Skeletal muscle cell (primary cell): ENCODE results near the gene PARVA.

Experiments used
- DNase-seq: peaks from one replicate; pipeline ENCODE4 v3.0.0-alpha.2; 2010; ENCODE audit warnings: low read depth
- H3K4me3 ChIP-seq: 2 replicates; pipeline ENCODE4 v1.5.1; 2011; ENCODE audit warnings: low read depth, mild to moderate bottlenecking, control low read depth, low read length, moderate library complexity

PARVA gene

GRCh38 chr11:12451179-12451814 lies 73.9 kb downstream of the PARVA start:
- no peak overlapping the region for H3K4me3 ChIP-seq
- DNase-seq: no peak

DNA sequence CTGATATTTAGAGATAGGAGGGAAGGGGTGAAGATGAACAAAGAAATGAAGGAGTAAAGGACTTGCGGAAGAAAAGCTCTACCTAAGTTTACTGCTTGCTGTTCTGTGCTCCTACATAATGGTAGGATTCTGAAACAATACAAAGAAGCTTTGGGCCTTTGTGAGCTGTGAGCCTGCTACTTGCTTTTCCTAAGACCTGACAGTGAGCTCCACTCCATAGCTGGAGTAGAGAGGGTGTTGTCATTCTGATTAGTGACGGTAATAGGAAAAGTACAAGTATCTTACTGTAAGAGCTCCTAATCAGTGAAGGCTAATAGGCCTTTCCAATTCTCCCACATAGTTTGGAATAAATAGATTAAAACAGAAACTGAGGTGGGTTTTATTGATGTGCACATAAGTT lies 75.9 kb downstream of the PARVA start:
- no peak overlapping the region for H3K4me3 ChIP-seq
- DNase-seq: no peak

GRCh38 chr11:12454782-12455181 lies 77.4 kb downstream of the PARVA start:
- DNase-seq: no peak
- no peak overlapping the region for H3K4me3 ChIP-seq

- H3K4me3 ChIP-seq: no peak overlapping the region
- no peak for DNase-seq
Observed at GRCh38 chr11:12455938-12456337, 78.6 kb downstream of the PARVA start.

DNA sequence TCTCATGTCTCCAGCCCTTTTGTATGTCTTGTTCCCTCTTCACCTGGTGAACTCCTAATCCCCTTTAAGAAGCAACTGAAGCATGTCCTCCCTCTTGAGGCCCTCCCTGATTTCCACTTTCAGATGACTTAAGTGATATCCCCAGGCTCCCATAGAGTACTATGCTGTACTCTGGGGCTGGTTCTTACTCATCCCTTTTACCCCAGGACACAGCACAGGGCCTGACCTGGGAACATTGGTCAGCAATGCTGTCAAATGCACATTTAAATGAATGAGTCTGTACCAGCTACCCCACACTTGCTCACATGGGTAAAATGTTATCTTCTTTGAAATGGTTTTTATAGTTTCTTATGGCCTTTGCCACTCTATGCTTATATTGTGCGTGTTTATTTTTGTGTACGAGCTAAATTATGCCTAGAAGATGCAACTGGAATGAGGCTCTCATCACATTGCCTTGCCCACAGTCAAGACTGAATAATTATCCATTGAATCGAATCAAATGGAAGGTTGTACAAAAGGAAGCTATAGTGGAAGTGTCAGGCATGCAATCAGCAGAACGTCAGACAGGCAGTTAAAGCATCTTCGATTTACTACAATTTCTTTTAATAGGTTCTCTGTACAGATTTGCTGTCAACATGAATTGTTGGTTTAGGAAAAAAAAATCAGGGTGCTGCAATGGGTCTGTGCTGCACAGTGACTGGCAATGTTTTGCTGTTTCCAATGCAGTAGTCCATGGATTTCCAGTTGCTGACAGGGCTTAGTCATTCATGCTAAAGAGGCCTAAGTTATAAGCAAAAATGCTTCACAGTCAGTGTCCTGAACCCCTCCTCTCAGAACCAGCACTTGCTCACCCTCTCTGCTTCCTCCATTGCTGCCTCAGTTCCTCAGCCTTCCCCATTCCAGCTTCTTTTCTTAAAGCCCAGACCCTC lies 79.5 kb downstream of the PARVA start:
- no peak for DNase-seq
- no peak overlapping the region for H3K4me3 ChIP-seq

GRCh38 chr11:12458042-12458441 lies 80.7 kb downstream of the PARVA start:
- no peak overlapping the region for H3K4me3 ChIP-seq
- no peak for DNase-seq

- no peak for DNase-seq
- H3K4me3 ChIP-seq: no peak overlapping the region
Observed at GRCh38 chr11:12459374-12459773, 82.0 kb downstream of the PARVA start.

- no peak overlapping the region for H3K4me3 ChIP-seq
- no peak for DNase-seq
Observed at GRCh38 chr11:12459865-12460444, 82.6 kb downstream of the PARVA start.

GRCh38 chr11:12460466-12460865 lies 83.1 kb downstream of the PARVA start:
- no peak for DNase-seq
- no peak overlapping the region for H3K4me3 ChIP-seq

DNA sequence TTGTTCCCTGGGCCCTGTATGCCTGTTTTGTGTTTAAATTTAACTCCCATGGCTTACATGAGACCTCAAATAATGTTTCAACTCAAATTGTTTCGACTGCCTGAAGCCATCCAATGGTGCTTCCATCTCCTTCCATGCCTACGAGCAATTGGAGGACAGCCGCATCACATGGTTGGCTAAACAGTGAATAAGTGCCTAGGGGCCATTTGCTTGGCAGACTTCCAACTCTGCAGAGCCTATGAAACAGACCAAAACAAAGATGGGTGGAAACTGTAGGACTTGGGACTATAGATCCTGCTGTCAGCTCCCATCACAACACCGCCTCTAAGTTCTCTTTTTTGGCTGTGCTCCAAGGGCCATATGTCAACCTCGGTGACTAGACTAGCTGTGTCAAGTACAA lies 84.1 kb downstream of the PARVA start:
- no peak for DNase-seq
- no peak overlapping the region for H3K4me3 ChIP-seq

DNA sequence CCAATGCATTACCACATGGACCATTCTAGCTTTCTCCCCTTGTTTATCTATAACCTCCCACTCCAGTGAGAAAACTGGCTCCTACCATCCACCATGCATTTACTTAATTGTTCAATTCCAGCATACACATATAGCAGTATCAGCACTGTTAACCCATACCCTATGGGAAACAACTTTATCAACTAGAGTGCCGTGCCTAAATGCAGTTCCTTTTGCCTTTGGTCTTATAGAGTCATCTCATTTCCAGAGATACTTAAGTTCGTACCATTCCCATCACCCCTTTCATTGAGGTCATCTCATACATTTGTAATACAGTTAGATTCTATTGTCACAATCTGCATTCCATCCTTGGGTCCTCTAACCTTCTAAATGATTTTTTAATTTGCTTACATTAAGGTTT lies 86.9 kb downstream of the PARVA start:
- no peak for DNase-seq
- H3K4me3 ChIP-seq: no peak overlapping the region

DNA sequence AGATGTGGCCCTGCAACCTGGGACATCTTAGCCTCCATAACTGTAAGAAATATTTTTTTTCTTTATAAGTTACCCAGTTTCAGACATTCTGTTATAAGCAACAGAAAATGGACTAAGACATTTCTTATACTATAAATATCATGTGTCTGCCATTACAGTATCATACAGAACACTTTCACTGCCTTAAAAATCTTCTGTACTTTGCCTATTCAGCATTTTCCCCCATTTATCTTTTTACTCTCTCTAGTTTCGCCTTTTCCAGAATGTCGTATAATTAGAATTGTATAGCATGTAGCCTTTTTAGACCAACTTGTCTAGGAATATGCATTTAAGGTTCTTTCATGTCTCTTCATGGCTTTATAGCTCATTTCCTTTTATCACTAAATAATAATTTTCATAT lies 88.0 kb downstream of the PARVA start:
- no peak for DNase-seq
- H3K4me3 ChIP-seq: no peak overlapping the region

DNA sequence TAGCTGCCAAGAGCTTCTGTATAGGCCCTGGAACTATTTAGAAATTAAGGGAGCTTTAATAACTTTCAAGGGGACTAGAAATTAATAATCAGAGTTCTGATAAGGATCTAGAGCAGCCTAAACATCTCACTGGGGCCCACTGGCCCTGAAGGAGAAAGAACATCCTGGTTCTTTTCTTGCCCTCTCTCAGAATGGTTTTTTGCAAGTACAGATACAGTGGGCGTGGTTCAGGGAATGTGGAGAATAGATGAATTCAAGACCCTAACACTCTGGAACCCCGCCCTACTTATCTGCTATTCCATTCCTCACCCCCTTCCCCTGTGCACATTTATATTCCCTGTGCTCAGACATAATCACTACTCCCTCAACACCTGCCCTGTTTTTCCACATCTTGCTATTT lies 90.2 kb downstream of the PARVA start:
- no peak for DNase-seq
- H3K4me3 ChIP-seq: no peak overlapping the region

GRCh38 chr11:12469451-12469850 lies 92.1 kb downstream of the PARVA start:
- no peak for DNase-seq
- no peak overlapping the region for H3K4me3 ChIP-seq

GRCh38 chr11:12470236-12470635 lies 92.9 kb downstream of the PARVA start:
- H3K4me3 ChIP-seq: no peak overlapping the region
- no peak for DNase-seq

DNA sequence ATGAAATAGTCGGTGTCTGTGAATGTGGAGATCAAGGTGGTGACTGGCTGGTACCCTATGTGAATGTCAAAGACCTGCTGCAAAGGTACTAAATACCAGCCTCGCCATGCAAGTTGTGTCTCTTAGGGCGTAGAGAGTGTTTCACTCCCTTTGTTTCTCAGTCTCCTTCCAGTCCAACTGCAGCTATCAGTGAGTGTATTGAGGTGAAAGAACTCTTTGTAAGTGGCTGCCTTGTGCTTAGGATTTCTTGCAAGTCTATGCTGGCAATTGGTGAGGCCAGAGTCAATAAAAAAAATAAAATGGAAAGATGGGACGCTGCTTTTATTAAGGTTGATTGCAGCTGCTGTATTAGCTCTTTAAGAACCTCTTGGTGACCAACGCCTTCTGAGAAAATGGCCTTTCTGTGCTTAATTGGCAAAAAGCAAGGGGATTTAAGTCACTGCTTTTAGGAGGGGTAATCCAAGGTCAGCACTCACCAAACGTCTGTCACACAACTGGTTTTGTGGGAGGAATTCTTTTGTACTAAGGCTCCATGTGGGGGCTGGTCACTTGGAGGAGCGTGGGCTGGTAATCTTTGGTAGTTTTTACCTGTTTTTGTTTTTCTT lies 95.1 kb downstream of the PARVA start:
- no peak for DNase-seq
- no peak overlapping the region for H3K4me3 ChIP-seq

- DNase-seq: no peak
- H3K4me3 ChIP-seq: no peak overlapping the region
Observed at GRCh38 chr11:12473381-12473780, 96.0 kb downstream of the PARVA start.

GRCh38 chr11:12474871-12475270 lies 97.5 kb downstream of the PARVA start:
- no peak overlapping the region for H3K4me3 ChIP-seq
- DNase-seq: no peak

DNA sequence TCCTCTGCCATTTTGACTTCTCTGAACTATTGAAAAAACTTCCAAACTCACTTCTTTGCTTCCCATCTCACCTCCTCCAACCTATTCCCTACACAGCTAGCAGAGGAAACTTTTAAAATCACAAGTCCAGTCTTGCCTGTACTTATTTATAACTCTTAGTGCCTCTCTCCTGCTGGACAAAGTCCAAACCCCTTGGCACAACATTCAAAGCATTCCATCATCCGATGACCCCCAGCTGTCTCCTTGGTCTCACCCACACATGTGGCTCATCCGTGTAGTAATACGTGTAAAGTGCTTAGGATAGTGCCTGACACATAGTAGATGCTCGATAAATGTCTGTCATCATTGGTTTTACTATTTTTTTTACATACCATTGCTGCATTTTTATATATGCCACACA lies 101.4 kb downstream of the PARVA start:
- no peak overlapping the region for H3K4me3 ChIP-seq
- DNase-seq: peak; percentile 60

DNA sequence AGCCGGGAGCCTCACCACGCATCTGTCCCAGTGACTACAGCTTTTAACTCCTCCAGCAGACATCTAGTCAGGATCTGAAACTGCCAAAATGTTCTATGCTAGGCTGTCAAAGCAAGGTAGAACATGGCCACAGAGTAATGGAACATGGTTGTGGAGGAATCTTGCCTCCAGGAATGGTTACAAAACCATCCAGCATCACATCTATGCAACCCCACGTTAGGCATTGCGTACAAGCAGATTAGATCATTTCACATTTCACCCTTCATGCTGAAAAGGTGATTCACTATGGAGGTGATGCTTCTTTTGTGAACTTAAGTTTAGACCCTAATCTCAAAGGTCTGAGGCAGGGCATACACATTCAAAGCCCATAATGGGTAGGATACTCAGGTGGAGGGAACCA lies 103.0 kb downstream of the PARVA start:
- no peak for DNase-seq
- H3K4me3 ChIP-seq: no peak overlapping the region
